Measurements from ENCODE around the gene CRKL. TPM values are rescaled to one million over a fixed set of nuclear protein-coding genes. Genes with fewer than 3 reads are reported as not detected.

The CRKL gene, protein sequence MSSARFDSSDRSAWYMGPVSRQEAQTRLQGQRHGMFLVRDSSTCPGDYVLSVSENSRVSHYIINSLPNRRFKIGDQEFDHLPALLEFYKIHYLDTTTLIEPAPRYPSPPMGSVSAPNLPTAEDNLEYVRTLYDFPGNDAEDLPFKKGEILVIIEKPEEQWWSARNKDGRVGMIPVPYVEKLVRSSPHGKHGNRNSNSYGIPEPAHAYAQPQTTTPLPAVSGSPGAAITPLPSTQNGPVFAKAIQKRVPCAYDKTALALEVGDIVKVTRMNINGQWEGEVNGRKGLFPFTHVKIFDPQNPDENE
- total RNA-seq (2022; extraction: Qiagen RNA extraction) = 21.0 to 22.9 TPM (median 21.3 TPM) in 5 replicates

DNA sequence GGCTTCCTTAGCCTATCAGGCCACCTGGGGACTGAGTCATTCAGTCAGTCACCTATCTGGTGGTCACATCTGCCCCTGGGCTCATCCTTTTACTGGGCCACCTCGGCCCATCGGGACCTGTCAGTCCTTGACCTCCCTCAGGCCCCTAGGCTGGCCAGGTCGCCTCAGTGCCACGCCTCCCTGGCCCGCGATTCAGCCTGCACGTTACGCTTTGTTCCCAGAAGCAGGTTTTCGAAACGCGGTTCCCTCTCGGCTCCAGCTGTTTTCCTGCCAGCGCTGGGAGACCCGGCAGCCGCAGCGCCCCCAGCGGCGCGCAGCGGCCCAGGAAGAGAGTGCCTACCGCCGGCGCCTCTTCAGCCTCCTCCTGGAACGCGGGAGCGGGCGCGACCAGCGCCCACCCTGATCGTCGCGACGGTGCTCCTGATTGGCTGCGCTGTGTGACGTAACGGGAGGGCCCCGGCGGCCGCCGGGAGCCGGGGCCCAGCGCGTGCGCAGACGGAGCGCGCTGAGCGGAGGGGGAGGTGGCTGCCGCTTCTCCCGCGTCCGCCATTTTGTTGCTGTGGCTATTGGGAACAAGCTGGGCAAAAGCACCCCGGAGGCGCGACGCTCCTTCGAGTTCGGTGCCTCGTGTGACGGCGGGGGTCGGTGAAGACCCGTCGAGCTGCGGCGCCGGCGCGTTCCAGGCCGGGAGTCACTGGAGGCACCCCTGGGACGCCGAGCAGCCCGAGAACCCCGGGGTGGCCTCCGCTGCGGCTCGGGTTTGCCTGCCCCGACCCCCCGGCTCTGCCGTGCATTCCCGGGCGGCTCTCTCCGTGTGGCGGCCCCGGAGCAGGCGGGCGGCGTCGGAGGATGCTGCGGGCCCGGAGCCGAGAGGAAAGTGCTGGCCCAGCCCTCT, at the start of gene CRKL:
CRKL (plus strand) TSS at position 492 of the 895 bp plus-strand sequence. CDS start 528 bp downstream, outside the sequence.

DNA sequence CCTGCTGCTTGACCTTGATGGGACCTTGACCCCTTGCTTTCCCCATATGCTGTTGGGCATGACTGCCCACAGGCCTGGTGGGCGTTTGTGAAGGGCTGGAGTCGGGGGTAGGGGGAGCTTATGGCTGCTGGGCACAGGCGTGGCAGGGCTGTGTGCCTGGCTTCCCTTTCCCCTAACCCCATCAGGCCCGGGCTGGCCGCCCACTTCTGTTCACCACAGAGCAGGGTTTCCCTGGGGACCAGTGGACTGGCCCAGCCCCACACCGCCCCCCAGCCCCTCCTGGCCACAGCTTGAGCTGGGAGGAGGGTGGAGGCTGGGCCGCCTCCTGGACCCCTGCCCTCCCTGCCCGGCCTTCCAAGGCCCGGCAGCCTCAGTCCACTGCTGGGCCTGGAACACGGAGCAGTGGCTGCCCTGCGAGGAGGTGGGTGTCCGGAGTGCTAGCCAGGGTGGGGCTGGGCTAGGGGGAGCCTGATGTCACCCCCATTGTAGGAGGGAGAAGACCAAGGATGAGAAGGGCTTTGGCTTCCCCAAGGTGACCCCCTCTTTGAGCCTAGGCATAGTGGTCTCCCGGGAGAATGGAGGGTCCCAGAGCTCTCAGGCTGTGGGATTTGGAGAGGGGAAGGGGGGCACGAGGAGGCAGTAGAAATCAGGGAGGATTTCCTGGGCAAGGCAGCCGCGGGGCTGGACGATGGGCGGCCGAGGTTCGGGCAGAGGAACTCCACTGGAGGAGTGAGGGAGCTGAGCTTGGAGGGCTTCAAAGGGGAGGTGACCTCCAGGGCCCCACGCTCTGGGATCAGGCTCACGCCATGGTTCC, 49.9 kb downstream of the CRKL start, which contains the start of gene AIFM3:
AIFM3 (plus strand) TSS at position 373 of the 814 bp plus-strand sequence. CDS start 690 bp downstream, outside the sequence.

DNA sequence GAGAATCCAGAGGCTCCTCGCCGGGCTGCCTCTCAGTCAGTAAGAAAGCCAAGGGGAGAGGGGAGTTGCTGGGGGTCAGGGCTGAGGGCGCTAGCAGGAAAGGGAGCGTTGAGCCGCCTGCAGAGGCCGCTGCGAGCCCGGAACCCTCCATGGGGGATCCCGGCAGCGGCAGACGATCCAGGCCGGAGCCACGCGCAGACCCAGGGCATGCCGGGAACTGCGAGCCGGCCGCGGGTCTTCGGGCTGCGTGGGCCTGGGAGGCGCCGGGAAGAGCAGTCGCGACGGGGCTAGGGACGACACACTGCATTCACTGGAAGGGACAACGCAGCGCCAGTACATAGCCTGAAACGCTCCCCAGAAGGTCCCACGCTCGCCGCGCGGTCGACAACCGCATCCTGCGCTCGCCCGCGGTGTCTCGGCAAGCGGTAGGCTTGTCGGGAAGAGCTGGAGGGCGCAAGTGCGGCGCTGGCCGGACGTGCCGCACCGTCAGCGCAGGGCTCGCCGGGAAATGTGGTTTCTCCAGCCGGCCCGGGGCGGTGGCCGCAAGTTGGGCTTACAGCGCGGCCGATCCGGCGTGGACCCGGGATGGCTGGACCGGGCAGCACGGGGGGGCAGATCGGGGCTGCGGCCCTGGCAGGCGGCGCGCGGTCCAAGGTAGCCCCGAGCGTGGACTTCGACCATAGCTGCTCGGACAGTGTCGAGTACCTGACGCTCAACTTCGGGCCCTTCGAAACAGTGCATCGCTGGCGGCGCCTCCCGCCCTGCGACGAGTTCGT, 64.8 kb downstream of the CRKL start, which contains the start of gene LZTR1:
LZTR1 (plus strand) TSS at position 511 of the 776 bp plus-strand sequence; CDS start at position 586, 75 bp downstream.

DNA sequence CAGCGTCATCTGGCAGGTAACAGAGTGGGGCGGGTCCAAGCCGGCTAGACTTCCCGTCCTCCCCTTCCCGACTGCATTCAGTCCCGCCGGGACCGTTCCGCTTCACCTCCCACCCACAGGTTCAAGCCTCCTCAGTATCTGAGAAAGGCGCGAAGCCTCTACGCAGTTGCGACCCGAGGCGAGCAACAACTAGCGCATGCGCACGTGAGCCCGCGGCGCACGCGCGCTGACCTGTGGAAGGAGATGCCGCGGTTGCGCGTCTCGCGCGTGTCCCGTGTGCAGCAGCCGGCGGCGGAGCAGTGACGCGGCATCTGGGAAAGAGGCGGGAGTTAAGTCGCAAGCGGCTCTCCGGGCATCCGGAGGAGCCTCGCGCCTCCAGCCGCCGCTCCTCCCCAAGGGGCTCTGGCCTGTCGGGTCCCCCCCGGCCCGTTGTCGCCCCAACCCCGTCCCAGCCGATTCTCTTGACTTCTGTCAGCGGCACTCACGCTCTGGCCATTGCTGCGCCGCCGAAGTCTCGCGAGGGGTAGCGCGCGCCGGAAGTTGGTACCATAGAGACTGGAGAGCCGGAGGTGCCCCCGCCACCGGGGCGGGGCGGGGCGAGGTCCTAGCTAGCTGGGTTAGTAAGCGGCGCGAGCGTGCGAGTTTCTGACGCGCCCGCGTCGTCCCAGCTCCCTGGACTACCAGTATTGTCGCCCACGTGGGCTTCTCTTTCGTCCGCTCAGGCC, 84.6 kb downstream of the CRKL start, which contains the start of gene THAP7:
THAP7 (minus strand) TSS at position 518 of the 725 bp plus-strand sequence; CDS start at position 311, 207 bp downstream.

Other genes starting within 250 kb of the CRKL start
- gene SERPIND1, start 143.3 kb upstream of the CRKL start, total RNA-seq (2022; extraction: Qiagen RNA extraction) = 0.07 TPM in 1 of 5 replicates, not detected in the others
- gene PI4KA, start 58.6 kb upstream of the CRKL start, total RNA-seq (2022; extraction: Qiagen RNA extraction) = 19.7 to 22.7 TPM (median 20.3 TPM) in 5 replicates
- 12.4 to 18.2 TPM (median 15.1 TPM) in 5 replicates for gene SNAP29, start 58.4 kb upstream of the CRKL start, total RNA-seq (2022; extraction: Qiagen RNA extraction)
- 1.7 to 4.4 TPM (median 3.0 TPM) in 5 replicates for gene AIFM3, start 49.8 kb downstream of the CRKL start, total RNA-seq (2022; extraction: Qiagen RNA extraction)
- gene LZTR1, start 64.9 kb downstream of the CRKL start, total RNA-seq (2022; extraction: Qiagen RNA extraction) = 12.9 to 22.1 TPM (median 17.8 TPM) in 5 replicates
- 16.3 to 26.8 TPM (median 22.2 TPM) in 5 replicates for gene THAP7, start 84.7 kb downstream of the CRKL start, total RNA-seq (2022; extraction: Qiagen RNA extraction)
- gene P2RX6, start 97.8 kb downstream of the CRKL start, total RNA-seq (2022; extraction: Qiagen RNA extraction) = 0.34 to 0.84 TPM (median 0.56 TPM) in 5 replicates
- gene SLC7A4, start 115.2 kb downstream of the CRKL start, total RNA-seq (2022; extraction: Qiagen RNA extraction) = not detected in 5 replicates
- gene LRRC74B, start 128.5 kb downstream of the CRKL start, total RNA-seq (2022; extraction: Qiagen RNA extraction) = not detected in 5 replicates